GM12864 (cell line): ENCODE measurements around the gene C1orf74.

Experiments
- DNase-seq: peaks from one replicate; pipeline ENCODE4 v3.0.0-alpha.2; 2011; ENCODE audit warnings: low read depth
- H3K4me3 ChIP-seq: 2 replicates; pipeline ENCODE4 v1.5.1; 2011; ENCODE audit warnings: mild to moderate bottlenecking, low read depth, low read length, control low read depth
- TF ChIP-seq, protein P1 (sequence below): IDR thresholded peaks from 2 replicates; pipeline ENCODE4 v1.5.1; 2011; ENCODE audit warnings: low read depth, mild to moderate bottlenecking, moderate library complexity, low read length, control low read depth, inconsistent platforms; ENCODE audit errors: missing control alignments

C1orf74 gene

DNA sequence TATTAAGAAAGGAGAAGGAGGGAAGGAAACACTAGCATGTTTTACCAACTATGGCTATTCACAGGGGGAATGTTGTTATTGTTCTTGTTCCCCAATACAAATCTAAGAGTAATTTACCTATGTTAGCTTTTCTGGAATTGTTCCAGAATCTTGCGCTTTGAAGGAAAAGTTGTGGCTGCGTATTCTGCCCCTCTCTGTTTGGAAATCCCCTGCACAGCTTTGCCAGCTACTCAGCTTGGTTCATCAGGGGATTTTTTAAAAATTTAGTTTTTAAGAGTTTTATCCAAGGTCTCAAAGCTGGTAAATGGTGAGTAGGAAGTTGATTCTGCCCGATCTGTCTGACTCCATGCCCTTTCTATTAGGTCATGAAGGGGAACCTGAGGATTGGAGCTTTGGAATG, 31.1 kb upstream of the C1orf74 start:
- no peak overlapping the region for H3K4me3 ChIP-seq

DNA sequence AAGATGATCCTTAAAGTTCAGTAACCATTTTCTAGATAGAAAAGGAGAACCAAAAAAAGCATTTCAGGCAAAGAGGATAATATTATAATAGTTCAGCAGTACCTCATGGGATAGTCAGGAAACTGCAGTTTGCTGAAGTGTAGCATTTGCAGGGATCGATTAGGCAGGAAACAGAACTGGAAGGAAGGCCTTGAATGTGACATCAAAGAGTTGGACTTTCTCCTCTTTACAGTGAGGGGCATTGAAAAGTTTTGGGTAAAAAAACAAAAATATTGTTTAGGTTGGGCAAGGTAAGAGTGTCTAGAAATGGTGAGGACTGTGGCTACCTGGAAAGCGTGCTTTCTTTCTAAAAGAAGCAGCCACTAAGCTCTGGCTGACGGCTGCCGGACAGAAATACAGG, 29.5 kb upstream of the C1orf74 start:
- no peak overlapping the region for H3K4me3 ChIP-seq
- TF ChIP-seq, protein P1, sequence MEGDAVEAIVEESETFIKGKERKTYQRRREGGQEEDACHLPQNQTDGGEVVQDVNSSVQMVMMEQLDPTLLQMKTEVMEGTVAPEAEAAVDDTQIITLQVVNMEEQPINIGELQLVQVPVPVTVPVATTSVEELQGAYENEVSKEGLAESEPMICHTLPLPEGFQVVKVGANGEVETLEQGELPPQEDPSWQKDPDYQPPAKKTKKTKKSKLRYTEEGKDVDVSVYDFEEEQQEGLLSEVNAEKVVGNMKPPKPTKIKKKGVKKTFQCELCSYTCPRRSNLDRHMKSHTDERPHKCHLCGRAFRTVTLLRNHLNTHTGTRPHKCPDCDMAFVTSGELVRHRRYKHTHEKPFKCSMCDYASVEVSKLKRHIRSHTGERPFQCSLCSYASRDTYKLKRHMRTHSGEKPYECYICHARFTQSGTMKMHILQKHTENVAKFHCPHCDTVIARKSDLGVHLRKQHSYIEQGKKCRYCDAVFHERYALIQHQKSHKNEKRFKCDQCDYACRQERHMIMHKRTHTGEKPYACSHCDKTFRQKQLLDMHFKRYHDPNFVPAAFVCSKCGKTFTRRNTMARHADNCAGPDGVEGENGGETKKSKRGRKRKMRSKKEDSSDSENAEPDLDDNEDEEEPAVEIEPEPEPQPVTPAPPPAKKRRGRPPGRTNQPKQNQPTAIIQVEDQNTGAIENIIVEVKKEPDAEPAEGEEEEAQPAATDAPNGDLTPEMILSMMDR: no peak
- no peak for DNase-seq

More for the DNA sequence above, 31.1 kb upstream of the C1orf74 start:
- TF ChIP-seq, protein P1: no peak
- DNase-seq: no peak

DNA sequence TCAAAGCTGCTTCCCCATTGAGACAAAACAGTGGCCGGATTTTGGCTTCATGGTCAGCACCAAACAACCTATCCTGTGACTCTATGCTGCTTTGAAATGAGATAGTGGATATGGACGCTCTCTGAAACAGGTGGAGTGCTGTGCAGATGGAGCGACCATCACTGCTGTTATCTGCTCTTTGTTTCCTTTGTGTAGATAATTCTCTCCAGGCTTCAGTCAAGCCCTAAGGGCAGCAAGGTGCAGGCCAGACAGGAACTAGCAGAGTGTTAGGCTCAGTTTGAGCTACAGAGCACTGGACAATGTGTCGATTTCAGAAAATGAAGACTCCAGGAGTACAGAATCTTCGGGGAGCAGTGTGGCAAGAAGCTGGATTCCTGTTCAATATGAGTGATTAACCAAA, 26.4 kb upstream of the C1orf74 start:
- no peak overlapping the region for H3K4me3 ChIP-seq
- no peak for DNase-seq
- TF ChIP-seq, protein P1: no peak

- no peak overlapping the region for H3K4me3 ChIP-seq
- no peak for DNase-seq
- TF ChIP-seq, protein P1: no peak
Measured at GRCh38 chr1:209809611-209810010, 25.3 kb upstream of the C1orf74 start.

- TF ChIP-seq, protein P1: no peak
- no peak overlapping the region for H3K4me3 ChIP-seq
- DNase-seq: no peak
Measured at GRCh38 chr1:209808059-209808581, 23.8 kb upstream of the C1orf74 start.

GRCh38 chr1:209807509-209807908, 23.1 kb upstream of the C1orf74 start:
- DNase-seq: no peak
- no peak overlapping the region for H3K4me3 ChIP-seq
- TF ChIP-seq, protein P1: no peak
